Skin of body (tissue), 2 donors: ENCODE results near the gene LIMS2. TPM values are rescaled to one million over a fixed set of nuclear protein-coding genes. Genes with fewer than 3 reads are reported as not detected.

ENCODE experiments used
- DNase-seq: peaks from one replicate; lab custom pipeline; 2025; lab: John Stamatoyannopoulos, UW
- total RNA-seq: library from RNA; depleted of rRNA; stranded (reverse); fragments of >200 nt; gene quantifications from one replicate; pipeline ENCODE4 v1.2.3, GENCODE V29; 2014

LIMS2 gene
- total RNA-seq, 1 donor from 2014 or later: 3.8 TPM

- DNase-seq: no peak
Observed at GRCh38 chr2:127674241-127675209, 805 bp downstream of the LIMS2 start.

GRCh38 chr2:127673291-127674069, 1.9 kb downstream of the LIMS2 start:
- no peak for DNase-seq

- no peak for DNase-seq
Observed at GRCh38 chr2:127672341-127673224, 2.7 kb downstream of the LIMS2 start.

GRCh38 chr2:127671557-127672302, 3.6 kb downstream of the LIMS2 start:
- DNase-seq: no peak

DNA sequence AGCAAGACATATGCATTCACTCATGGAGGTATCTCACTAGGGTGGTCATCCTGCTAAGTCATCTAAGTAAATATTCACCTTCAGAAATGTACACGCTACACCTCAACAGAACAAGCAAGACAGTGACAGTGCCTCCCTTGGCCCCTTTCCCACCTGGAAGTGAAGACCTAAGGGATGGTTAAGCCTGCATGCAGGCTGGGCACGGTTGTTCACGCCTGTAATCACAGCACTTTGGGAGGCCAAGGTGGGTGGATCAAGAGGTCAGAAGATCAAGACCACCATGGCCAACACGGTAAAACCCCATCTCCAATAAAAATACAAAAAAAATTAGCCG, 4.4 kb downstream of the LIMS2 start:
- no peak for DNase-seq

- DNase-seq: no peak
Observed at GRCh38 chr2:127670055-127670956, 5.0 kb downstream of the LIMS2 start.

DNA sequence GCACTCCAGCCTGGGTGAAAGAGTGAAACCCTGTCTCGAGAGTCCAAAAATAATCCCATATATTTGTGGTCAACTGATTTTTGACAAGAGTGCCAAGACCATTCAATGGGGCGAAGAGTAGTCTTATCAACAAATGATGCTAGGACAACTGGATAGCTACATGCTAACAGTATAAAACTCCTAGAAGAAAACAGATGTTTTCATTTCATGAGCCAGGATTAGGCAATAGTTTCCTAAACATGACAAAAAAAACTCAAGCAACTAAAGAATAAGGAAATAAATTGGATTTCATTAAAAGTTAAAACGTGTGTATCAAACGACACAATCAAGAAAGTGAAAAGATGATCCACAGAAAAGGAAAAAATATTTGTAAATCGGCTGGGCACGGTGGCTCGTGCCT, 6.3 kb downstream of the LIMS2 start:
- DNase-seq: no peak

- DNase-seq: no peak
Observed at GRCh38 chr2:127665267-127665893, 9.9 kb downstream of the LIMS2 start.

GRCh38 chr2:127664895-127665225, 10.5 kb downstream of the LIMS2 start:
- no peak for DNase-seq

- DNase-seq: no peak
Observed at GRCh38 chr2:127664065-127664894, 11.1 kb downstream of the LIMS2 start.

GRCh38 chr2:127663566-127664064, 11.7 kb downstream of the LIMS2 start:
- DNase-seq: no peak

- no peak for DNase-seq
Observed at GRCh38 chr2:127662937-127663565, 12.3 kb downstream of the LIMS2 start.

DNA sequence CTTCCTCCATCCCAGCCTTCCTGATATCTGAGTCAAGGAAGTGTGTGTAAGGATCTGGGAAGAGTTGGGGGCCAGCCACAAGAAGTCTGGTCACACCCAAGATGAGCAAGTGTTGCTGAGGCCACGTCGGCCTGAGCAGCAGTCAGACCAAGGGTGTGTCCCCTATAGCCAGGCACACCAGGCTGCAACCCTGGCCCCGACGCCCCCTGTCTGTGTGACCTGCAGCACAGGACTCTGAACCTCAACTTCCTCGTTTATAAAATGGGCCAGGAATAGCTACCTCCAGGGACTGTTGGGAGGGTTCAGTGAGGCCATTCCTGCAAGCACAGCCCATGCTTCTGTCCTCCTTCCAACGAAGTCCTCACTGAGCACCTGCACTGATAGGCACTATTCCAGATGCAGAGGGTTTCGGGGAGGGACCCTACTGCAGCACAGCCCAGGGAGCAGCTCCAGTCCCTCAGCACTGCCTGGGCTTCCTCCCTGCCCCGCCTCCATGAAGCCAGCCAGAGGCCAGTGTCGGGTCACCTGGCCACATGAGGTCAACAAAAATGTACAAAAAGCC, 13.3 kb downstream of the LIMS2 start:
- no peak for DNase-seq

DNA sequence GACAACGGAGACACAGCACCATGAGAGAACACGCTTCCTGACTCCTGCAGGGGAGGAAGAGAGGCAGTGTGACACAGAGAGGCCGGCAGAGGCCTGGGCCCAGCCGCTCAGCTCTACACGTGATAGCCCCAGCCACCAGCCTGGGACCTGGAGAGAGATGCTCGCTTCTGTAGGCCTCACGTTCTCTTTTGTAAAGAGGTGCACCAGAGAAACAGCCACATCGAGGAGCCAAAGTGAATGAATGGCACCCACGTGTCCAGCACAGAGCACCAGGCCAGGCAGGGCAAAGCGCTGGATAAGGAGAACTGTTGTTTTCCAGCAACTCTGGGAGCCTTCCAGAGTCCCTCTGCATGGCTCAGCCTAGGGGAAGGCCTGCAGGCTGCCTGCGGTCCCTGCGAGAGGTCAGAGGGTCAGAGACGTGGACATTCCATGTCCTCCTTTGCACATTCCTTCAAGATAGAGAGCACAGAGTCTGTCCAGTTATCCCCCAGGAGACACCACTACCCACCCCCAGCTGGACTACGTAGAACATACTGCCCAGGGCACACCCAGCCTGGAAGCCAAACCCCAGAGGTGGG, 14.2 kb downstream of the LIMS2 start:
- DNase-seq: no peak

DNA sequence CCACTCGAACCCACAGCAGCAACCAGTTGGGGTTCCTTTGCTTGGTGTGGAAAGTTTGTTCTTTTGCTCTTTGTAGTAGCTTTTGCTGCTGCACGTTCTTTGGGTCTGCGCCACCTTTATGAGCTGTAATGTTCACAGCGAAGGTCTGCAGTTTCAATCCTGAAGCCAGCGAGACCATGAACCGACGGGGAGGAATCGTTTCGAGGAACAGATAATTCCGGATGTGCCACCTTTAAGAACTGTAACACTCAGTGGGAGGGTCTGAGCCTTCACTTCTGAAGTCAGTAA, 15.1 kb downstream of the LIMS2 start:
- no peak for DNase-seq

- DNase-seq: no peak
Observed at GRCh38 chr2:127659408-127660290, 15.7 kb downstream of the LIMS2 start.
